Glomerular visceral epithelial cell (primary cell): ENCODE data around the gene MAOA.
"Not testable (repeated sequence)": the region's sequence is repeated elsewhere in the genome, so short reads cannot be mapped to it uniquely, and the experiment has no call there.

Experiments
- DNase-seq: peaks from one replicate; pipeline ENCODE4 v3.0.0-alpha.2; 2016; ENCODE audit errors: extremely low spot score

The MAOA gene

DNA sequence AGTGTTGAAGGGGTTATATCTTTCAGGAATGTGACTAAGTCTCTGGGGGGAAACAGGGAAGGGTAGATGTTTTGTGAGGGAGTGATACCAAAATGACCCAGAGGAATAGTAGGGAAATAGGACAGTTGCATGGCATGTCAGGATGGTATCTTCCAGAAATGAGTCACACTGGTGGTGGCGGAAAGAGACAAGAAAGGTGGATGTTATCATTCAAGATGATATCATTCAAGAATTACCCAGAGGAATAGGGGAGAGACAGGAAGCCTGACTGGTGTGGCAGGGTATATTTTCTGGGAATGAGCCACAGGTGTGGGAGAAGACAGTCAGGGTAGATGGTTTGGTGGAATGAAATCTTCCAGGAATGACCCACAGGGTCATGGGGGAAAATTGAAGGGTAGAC is 61.1 kb downstream of the MAOA start:
- peak; percentile 29 for DNase-seq

DNA sequence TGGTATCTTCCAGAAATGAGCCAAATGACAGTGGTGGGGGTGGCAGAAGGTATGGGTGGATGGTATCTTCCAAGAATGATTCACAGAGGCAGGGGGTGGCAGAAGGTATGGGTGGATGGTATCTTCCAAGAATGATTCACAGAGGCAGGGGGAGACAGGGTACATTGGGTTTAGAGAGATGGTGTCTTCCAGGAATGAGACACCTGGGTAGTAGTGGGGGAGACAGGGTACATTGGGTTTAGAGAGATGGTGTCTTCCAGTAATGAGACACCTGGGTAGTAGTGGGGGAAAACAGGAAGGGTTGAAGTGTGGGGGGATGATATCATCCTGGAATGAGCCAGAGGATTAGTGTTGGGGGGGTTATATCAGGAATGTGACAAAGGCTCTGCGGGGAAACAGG is 62.0 kb downstream of the MAOA start:
- no peak for DNase-seq

DNA sequence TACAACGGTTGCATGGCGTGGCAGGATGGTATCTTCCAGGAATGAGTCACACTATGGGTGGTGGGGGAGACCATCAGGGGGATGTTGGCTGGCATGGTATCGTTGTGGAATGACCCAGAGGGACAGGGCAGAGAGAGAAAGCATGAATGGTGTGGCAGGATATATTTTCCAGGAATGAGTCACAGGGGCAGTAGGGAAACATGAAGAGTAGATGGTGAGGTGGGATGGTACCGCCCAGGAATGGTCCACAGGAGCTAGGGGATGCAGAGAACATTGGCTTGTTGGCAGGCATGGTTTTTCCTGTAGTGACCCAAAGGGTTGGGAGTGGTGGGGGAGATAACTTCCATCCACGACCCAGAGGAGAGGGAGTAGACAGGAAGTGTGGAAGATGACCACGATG is 62.4 kb downstream of the MAOA start:
- peak; percentile 22 for DNase-seq

DNA sequence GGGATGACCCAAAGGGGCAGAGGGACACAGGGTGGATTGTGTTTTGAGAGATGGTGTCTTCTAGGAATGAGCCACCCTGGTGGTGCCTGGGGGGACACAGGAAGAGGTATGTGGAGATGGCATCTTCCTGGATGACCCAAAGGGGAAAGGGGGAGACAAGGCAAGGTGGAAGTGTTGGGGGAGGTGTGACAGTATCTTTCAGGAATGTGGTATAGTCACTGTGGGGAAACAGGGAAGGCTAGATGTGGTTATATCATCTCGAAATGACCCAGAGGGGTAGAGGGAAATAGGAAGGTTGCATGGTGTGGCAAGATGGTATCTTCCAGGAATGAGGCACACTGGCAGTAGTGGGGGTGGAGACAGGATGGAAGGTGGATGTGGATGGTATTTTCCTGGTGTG is 62.9 kb downstream of the MAOA start:
- peak; percentile 48 for DNase-seq

DNA sequence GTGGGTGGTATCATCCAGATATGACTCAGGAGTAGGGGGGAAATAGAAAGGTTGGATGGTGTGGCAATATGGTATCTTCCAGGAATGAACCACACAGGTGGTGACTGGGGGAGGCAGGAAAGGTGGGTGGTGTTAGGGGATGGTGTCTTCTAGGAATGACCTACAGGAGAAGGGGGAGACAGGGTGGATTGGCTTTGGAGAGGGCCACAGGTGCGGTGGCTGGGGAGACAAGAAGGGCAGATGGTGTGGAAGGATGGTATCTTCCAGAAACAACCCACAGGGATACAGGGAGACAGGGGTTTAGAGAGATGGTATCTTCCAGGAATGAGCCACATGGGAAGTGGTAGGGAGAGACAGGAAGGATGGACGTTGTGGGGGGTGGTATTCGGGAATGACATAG is 64.0 kb downstream of the MAOA start:
- DNase-seq, result no peak

DNA sequence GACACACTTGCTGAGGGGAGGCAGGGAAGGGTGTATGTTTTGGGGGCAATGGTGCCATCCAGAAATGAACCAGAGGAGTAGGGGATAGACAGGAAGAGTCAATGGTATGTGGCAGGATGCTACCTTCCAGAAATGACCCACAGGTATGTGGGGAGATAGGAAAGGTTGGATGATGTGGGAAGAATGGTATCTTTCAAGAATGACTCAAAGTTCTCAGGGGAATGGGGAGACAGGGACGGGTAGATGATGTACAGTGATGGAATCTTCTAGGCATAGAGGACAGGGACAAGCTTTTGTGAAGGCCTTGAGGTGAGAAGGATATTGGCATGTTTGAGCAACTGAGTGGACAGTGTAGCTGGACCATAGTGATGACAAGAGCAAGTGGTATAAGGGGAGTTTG is 64.9 kb downstream of the MAOA start:
- no peak for DNase-seq

DNA sequence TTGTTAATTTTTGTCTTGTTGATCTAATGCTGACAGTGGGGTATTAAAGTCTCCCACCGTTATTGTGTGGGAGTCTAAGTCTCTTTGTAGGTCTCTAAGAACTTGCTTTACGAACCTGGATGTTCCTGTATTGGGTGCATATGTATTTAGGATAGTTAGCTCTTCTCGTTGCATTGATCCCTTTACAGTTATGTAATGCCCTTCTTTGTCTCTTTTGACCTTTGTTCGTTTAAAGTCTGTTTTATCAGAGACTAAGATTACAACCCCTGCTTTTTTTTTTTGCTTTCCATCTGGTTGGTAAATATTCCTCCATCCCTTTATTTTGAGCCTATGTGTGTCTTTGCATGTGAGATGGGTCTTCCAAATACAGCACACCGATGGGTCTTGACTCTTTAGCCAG is 69.1 kb downstream of the MAOA start:
- not testable (repeated sequence) for DNase-seq

DNA sequence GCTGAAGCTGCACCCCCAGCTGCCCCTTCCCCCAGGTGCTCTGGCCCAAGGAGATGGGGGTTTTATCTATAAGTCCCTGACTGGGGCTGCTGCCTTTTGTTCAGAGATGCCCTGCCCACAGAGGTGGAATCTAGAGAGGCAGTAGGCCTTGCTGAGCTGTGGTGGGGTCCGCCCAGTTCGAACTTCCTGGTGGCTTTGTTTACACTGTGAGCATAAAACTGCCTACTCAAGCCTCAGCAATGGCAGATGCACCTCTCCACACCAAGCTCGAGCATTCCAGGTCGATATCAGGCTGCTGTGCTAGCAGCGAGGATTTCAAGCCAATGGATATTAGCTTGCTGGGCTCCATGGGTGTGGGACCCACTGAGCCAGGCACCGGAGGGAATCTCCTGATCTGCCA is 71.2 kb downstream of the MAOA start:
- DNase-seq, result not testable (repeated sequence)

DNA sequence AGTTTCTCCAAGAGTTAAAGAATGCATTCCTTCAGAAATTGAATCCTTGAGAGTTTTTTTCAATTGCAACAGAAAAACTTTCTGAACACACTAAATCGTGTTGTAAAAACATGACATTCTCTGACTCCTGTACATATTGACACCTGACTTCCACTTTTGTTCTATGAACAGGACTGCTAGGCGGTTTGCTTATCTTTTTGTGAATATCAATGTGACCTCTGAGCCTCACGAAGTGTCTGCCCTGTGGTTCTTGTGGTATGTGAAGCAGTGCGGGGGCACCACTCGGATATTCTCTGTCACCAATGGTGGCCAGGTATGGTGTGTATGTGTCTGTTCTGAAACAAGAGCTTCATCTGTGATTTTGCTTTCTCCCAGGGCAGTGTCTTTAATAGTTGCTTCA is 71.9 kb downstream of the MAOA start:
- no peak for DNase-seq

DNA sequence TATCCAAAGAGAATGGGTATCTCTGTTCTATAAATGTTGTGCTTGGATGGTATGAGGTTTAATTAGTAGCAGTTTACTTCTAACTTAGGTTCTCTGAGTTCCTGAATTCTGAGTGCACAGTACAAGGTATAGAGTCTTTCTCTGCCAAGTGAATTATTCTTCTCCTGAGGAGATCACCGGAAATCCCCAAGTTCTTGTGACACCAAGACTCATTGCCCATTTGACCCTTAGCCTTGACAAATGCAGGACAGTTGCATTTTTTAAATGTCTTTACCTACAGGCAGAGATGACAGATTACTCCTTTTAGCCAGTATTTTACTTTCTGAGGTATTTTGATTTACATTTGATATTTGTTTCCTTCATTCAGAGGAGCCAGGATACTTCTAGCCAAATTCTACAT is 72.9 kb downstream of the MAOA start:
- no peak for DNase-seq

DNA sequence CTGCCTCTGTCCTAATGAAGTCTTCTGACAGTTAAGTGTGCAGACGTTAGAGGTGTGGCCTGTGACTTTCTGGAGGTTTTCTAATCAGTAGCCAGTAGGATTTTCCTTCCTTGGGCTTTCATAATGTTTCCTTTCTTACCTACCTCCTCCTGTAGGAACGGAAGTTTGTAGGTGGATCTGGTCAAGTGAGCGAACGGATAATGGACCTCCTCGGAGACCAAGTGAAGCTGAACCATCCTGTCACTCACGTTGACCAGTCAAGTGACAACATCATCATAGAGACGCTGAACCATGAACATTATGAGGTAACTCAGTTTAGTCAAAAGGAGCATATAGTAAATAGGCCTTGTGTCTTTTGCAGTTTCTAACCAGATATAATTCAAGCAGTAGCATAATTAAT is 75.0 kb downstream of the MAOA start:
- DNase-seq, result no peak

DNA sequence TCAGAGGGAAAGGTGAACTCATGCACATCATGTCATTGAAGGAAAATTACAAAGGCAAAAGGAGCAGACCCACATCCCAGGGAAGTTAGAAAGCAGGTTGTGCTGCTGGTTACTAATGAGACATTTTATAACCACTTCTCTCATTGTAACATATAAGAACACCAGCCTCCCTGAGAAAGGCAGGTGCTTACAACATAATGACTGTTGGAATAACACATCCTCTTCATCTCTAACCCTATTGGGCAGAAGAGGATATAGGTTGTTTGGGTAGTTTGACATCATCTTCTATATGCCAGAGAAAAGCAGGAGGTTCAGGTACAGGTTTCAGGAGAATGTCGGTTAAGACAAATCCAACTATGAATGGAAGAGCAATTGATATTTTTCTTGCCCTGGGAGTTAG is 77.6 kb downstream of the MAOA start:
- no peak for DNase-seq

DNA sequence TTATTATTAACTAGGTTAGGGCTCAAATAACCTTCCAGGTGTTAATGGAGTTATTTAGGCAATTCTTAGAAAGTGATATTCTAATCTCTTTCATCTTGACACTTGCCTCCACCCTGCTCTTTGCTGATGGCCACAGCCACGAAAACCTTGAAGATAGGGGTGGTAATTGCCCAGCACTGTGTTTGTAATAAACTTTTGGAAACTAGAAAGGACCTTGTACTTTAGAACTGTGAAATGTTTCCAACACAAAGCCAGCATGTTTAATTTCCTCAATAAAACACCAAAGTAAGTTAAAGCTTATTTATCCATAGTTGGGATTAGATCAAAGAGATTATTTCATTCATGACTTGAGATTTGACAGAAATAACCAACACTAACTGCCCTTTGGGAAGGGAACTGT is 78.3 kb downstream of the MAOA start:
- DNase-seq, result no peak

DNA sequence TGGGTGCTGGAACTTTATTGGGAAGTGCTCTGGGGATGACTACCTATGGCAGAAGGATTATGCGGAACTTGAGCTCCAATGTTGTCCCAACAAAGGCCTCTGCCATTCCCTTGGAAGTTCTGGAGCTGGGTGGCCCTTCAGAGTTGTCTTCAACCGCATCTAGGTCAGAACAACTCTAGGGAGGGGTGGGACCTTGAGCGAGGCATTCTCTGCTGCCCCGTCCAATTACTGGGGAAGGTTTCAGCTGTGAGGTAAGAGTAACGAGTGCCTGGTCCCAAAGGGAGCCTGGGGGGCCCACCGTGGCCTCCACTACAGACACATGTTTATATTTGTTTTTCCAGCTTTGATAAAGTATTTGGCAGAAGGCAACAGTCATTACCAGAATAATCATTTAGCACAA is 79.4 kb downstream of the MAOA start:
- DNase-seq, result no peak

DNA sequence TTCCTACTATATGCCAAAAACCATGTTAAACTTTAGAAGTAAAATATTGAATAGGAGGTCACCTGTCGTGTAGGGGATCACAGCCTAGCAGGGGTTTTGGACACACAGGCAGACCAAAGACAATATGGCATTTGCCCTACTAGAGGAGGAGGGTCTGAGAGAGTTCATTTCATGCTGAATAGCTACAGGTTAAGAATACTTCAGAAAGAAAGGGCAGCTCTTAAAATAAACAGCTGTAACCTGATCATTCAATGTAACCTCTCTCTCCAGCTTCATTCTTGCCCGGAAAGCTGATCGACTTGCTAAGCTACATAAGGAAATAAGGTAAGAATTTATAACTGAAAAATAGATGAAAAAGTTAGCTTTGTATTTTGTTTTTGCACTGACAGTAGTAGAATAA is 79.9 kb downstream of the MAOA start:
- DNase-seq, result no peak

DNA sequence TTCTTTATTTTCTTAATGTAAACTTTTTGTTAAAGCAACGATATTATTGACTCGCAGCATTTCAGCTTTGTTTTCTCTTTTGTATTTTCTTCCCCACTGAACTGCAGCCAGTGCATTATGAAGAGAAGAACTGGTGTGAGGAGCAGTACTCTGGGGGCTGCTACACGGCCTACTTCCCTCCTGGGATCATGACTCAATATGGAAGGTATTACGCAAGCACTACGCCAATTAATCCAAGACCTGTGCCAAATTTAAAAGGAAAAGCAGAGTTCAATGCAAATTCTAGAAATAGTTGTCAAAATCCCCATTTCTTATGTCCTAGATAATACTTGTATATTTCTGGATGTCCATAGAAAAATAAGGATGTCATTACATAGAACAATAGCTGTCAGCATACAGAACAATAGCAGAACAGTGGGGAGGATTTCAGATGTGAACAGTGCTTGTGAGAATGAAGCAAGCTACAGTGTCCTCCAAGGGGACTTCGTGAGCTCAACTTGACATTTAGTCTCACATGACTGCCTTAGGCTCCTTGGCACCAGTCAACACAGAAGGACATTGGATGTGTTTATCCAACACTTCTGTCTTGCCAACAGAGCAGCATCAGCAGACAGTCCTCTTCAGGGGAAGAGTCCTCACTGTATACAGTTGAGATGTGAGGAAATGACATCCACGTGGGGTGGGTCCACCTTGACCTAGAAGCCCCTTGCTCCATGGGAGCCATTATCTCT is 85.9 kb downstream of the MAOA start:
- DNase-seq, result no peak

DNA sequence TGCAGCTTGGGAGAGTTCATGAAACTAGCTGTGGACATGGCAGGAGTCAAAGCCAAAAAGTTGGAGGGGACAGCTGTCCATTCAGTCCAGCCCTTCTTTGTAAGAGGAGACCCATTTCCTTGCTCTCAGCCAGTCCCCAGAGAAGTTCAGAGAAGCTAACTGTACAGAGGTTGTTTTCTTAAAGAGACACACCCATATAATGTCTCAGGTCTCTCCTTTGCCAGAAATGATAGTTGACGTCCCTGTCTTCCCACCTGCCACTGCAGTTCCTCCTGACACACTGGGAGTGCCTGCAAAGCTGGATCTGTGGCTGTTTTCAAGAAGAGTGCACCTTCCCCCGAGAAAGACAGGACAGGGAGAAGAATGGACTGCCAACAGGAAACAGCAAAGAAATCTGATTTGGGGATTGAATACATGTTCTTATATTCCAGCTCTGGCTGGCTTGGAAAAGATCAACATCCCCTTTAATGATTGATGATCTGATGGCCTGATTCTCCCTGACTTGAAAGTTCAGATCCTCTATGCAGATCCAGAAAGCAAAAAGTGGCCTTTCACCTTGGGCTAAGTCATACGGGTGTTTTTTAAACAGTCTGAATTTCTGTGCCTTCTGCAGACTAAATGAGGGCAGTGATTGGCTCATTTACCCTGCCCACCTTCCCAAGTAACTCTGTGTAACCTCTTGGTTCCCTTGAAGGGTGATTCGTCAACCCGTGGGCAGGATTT is 87.2 kb downstream of the MAOA start:
- DNase-seq, result no peak

DNA sequence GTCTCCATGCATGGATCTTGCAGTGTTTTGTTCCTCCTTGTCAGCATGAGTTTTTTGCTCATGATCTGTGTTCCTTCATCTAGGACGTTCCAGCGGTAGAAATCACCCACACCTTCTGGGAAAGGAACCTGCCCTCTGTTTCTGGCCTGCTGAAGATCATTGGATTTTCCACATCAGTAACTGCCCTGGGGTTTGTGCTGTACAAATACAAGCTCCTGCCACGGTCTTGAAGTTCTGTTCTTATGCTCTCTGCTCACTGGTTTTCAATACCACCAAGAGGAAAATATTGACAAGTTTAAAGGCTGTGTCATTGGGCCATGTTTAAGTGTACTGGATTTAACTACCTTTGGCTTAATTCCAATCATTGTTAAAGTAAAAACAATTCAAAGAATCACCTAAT is 88.2 kb downstream of the MAOA start:
- DNase-seq, result no peak

DNA sequence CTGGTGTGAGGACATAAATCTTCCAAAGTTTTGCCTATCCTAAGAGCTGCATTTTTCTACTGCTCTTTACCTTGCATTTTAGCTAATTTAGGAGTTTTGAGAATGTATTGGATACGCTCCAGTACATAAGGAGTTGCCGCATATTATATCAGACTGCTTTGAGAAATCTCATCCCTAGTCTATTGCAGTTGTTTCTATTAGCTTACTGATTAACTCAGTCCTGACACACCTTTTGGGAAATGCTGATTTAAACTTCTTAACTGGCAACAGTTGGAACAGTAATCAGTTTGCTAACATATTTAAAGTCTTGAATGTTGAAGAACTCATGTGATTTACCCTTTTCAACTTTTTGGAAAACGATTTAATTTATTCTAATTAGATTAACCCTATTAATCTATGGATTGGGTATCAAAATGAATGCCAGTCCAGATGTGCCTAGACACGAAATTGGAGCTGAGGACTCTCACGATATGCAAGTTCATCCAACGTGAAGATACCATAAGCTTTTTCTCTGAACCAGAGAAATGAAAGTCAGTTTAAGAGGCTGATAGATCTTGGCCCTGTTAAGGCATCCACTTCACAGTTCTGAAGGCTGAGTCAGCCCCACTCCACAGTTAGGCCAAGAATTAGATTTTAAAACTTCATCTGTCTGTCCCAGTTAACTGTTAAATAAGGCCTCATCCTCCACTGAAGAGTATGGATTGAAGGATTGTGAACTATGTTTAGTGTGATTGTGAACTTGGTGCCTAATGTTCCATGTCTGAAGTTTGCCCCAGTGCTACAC is 90.0 kb downstream of the MAOA start:
- DNase-seq, result no peak

DNA sequence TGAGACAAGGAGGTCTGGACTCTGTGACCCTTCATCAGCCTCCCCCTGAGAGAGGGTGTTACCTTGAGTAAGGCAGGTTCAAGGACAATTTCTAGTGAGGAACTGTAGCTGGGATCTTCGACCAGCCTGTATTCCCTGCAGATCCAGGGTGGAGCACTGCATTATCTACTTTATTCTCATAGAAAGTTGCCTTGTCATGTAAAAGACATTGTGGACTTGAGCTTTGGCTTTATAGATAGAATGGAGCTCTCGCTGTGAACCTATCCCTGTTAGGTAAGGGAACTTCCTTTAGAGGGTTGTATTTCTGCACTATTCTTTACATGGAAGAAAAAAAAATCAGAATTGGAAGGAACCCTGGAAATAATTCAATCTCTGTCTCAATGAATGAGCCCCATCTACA is 91.4 kb downstream of the MAOA start:
- no peak for DNase-seq

DNA sequence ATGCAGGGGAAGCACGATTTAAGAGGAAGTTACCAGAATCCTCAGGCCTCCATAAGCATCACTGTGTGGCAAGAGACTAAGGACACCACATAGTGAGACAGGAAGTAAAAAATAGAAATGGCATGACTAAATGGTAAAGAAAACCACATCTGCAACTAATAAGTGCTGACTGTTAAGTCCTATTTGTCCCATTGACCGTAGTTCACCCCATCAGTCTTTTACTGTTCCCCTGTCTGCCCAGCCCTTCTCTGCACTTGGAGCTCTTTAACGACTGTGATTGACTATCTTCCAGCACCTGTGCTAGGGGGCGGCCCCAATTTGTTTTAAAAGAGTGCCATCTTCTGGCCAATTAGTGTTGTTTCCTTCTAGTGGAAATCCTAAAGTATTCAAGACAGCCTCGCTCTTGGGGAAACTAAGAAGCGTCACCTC is 94.2 kb downstream of the MAOA start:
- peak; percentile 58 for DNase-seq

DNA sequence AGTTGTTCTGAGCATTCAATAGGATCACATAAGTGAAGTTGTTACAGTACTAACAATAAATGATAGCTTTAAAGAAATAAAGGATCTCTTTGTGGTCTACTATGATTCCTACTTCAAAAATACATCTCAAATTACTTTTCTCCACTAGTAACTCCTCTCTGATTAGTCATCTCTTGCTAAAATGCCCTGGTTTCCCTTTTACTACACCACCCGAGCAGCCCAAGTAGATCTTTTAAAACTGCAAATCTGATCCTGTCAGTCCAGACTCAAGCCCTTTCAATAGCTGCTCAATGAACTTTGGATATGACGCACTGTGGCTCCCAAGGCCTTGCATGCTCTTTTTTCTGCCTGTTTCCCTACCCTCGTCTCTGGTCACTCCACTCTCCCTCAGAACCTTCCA is 97.5 kb downstream of the MAOA start:
- no peak for DNase-seq

DNA sequence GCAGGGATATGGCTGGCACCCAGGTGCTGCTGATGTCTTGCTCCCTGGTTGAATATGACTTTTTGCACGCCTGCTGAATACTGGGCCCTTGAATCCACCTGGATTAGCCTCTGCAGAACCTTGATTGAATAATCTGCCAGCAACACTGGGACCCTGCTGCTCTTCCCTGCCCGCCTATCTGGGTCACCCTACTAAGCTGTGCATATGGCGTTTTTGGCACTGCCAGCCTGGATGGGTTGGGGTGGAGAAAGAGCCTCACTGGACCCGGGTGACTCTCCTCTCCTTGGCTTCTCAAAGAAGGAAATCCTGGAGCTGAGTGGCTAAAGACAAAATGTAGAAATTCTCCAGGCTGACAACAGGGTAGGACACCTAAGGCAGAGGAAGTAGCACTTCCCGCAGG is 100.0 kb downstream of the MAOA start:
- no peak for DNase-seq
